Kidney (tissue), 14 donors: ENCODE results near the gene USP8. TPM values are rescaled to one million over a fixed set of nuclear protein-coding genes. Genes with fewer than 3 reads are reported as not detected.

ENCODE experiments used
- DNase-seq, 5 donors: peaks; one replicate each; pipeline ENCODE4 v3.0.0-alpha.2; 2013 to 2020
- FAIRE-seq: peaks from 2 replicates; lab custom pipeline; 2012; peaks lifted over from hg19 to GRCh38; lab: Jason Lieb, UNC
- H3K27ac ChIP-seq, 2 donors: one replicate each; pipeline ENCODE4 v1.7.0; 2013; ENCODE audit warnings: low read depth in 2 of 2, low read length in 2 of 2, inconsistent platforms in 1 of 2
- H3K27me3 ChIP-seq: one replicate; pipeline ENCODE4 v1.7.1; 2013; ENCODE audit warnings: low read length, inconsistent platforms; ENCODE audit not compliant: control insufficient read depth, insufficient read depth
- H3K36me3 ChIP-seq, 3 donors: one replicate each; pipeline versions ENCODE4 v1.7.0 to v1.7.1; 2013; ENCODE audit warnings: low read length in 3 of 3, control low read depth in 1 of 3, inconsistent platforms in 1 of 3; ENCODE audit not compliant: insufficient read depth in 3 of 3, control insufficient read depth in 2 of 3
- H3K4me1 ChIP-seq, 3 donors: one replicate each; pipeline versions ENCODE4 v1.7.0 to v1.7.1; 2013; ENCODE audit warnings: low read length in 3 of 3, inconsistent platforms in 1 of 3, low read depth in 1 of 3; ENCODE audit not compliant: control insufficient read depth in 2 of 3, insufficient read depth in 2 of 3
- H3K4me3 ChIP-seq, 3 donors: one replicate each; pipeline versions ENCODE4 v1.7.0 to v1.8.1; 2013; ENCODE audit warnings: low read length in 3 of 3, control low read depth in 1 of 3, inconsistent platforms in 1 of 3
- H3K9ac ChIP-seq, 3 donors: one replicate each; pipeline versions ENCODE4 v1.7.0 to v1.7.1; 2013; ENCODE audit warnings: low read length in 3 of 3, control low read depth in 1 of 3, inconsistent platforms in 1 of 3
- H3K9me3 ChIP-seq, 3 donors: one replicate each; pipeline versions ENCODE4 v1.7.0 to v1.7.1; 2013; ENCODE audit warnings: low read length in 3 of 3, control low read depth in 1 of 3, inconsistent platforms in 1 of 3; ENCODE audit not compliant: control insufficient read depth in 2 of 3, insufficient read depth in 1 of 3
- CTCF ChIP-seq: IDR thresholded peaks from 3 replicates; pipeline ENCODE4 v1.5.1; 2012; ENCODE audit warnings: mild to moderate bottlenecking, moderate library complexity, borderline replicate concordance; ENCODE audit not compliant: insufficient read depth; ENCODE audit errors: extremely low read depth
- intact Hi-C: fragments of 100-400 bp; cut with DNase I; formaldehyde crosslinking; loops from one replicate; pipeline ENCODE4 v1.11.1; 2022
- polyA plus RNA-seq: library from polyadenylated mRNA; stranded (reverse); fragments of 350-450 nt; fragmentation: Illumina TruSeq; extraction: RNeasy Lipid Tissue Mini Kit (QIAGEN cat#74804); gene quantifications from one replicate; pipeline ENCODE4 v1.2.3, GENCODE V29; 2014; ENCODE audit warnings: low read depth, low replicate concordance; ENCODE audit not compliant: insufficient read depth
- total RNA-seq: library from RNA; stranded (reverse); fragmentation: NEBNext Ultra II Directional; extraction: Animal tissue kit (Norgen Biotek cat#: 25700); gene quantifications from one replicate; pipeline ENCODE4 v1.2.1, GENCODE V29; 2021
- donor health status: control.
- donor health status: control.
- donor health status: control.
- donor health status: control.
- donor health status: control.
- donor health status: DM: yes; HTN: yes; CAD: no.
- donor health status: Normal renal cell carcinoma (clear cell type).

Gene USP8
- total and polyA plus RNA-seq, 2 donors from 2014 or later: 26.8 to 72.4 TPM

DNA sequence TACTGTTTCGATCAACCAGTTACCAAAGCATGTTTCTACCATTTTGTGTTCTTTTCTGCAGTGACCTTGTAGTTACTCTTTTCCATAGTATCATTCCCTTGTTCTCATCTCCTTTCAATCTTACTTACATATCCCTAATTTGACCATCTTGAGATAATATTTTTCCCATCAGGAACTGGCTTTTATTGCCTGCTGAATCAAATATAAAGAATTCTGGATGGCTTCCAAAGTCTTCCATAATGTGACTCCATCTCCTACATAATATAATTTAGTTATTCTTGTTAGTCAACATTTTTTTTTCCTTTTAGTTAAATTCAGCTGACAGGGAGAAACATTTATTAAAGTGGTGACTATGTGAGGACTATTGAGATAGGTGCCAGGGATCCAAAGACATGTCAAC is 7.0 kb downstream of the USP8 start:
- Histone ChIP-seq H3K9ac (no peak overlapping the region), H3K9me3 (no peaks in the 10 kb centered on the region), H3K4me3 (no peak overlapping the region), H3K27me3 (no peaks in the 10 kb centered on the region), H3K27ac (no peak overlapping the region), H3K4me1 (peaks cover 0 to 3% (median 0%) of the 10 kb centered on the region in 3 donors), H3K36me3 (peaks cover 0 to 2% (median 0%) of the 10 kb centered on the region in 3 donors)
- no peak for TF ChIP-seq CTCF
- DNase-seq: no peak
- intact Hi-C loops: no loop called here
- no peak for FAIRE-seq

- TF ChIP-seq CTCF: no peak
- Histone ChIP-seq H3K9me3 (no peaks in the 10 kb centered on the region), H3K9ac (no peak overlapping the region), H3K36me3 (peaks cover 0 to 2% (median 0%) of the 10 kb centered on the region in 3 donors), H3K4me3 (no peak overlapping the region), H3K4me1 (no peaks in the 10 kb centered on the region), H3K27ac (no peak overlapping the region), H3K27me3 (no peaks in the 10 kb centered on the region)
- no peak for FAIRE-seq
- DNase-seq: no peak
- intact Hi-C loops: no loop called here
These were observed 8.0 kb downstream of the USP8 start for GRCh38 chr15:50432230-50432629.

- Histone ChIP-seq H3K27ac (no peak overlapping the region), H3K4me1 (no peaks in the 10 kb centered on the region), H3K9me3 (no peaks in the 10 kb centered on the region), H3K4me3 (no peak overlapping the region), H3K9ac (no peak overlapping the region), H3K27me3 (no peaks in the 10 kb centered on the region), H3K36me3 (peaks cover 5 to 10% (median 7%) of the 10 kb centered on the region in 3 donors)
- FAIRE-seq: no peak
- TF ChIP-seq CTCF: no peak
- intact Hi-C loops: no loop called here
- DNase-seq: no peak
These were observed 11.6 kb downstream of the USP8 start for GRCh38 chr15:50435772-50436171.

DNA sequence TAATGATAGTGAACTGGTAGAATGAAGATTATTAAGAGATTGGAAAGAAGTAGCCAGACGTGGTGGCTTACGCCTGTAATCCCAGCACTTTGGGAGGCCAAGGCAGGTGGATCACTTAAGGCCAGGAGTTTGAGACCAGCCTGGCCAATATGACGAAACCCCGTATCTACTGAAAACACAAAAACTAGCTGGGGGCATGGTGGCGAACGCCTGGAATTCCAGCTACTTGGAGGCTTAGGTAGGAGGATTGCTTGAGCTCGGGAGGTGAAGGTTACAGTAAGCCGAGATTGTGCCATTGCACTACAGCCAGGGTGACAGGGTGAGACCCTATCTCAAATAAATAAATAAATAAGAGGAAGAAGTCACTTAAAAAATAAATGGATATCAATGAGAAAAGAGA is 14.0 kb downstream of the USP8 start:
- no peak for FAIRE-seq
- no peak for DNase-seq
- H3K27me3 ChIP-seq: no peaks in the 10 kb centered on the region
- H3K4me3 ChIP-seq: no peak overlapping the region
- H3K27ac ChIP-seq: no peak overlapping the region
- no peak overlapping the region for H3K9ac ChIP-seq
- intact Hi-C loops: no loop called here
- TF ChIP-seq CTCF: no peak
- H3K9me3 ChIP-seq: no peaks in the 10 kb centered on the region
- peaks cover 5 to 10% (median 6%) of the 10 kb centered on the region in 3 donors for H3K36me3 ChIP-seq
- H3K4me1 ChIP-seq: no peaks in the 10 kb centered on the region
